Coronary artery (tissue), 2 donors: ENCODE measurements around the gene SLC16A13.

Experiments used
- DNase-seq: peaks from one replicate; pipeline ENCODE4 v3.0.0-alpha.2; 2017; ENCODE audit warnings: low spot score
- H3K27ac ChIP-seq, 2 donors: fragments of 200-600 bp; sonication (generic); one replicate each; pipeline ENCODE4 v1.5.1; 2016 to 2019
- H3K4me3 ChIP-seq: fragments of 200-600 bp; sonication (generic); 2 replicates; pipeline ENCODE4 v1.5.1; 2016; ENCODE audit warnings: mild to moderate bottlenecking, moderate library complexity
- CTCF ChIP-seq: fragments of 200-600 bp; sonication (generic); IDR thresholded peaks from one replicate; pipeline ENCODE4 v1.5.1; 2019; ENCODE audit warnings: antibody characterized with exemption

The SLC16A13 gene

GRCh38 chr17:7056386-7056785 lies 20.6 kb downstream of the SLC16A13 start:
- DNase-seq = no peak
- no peak overlapping the region for H3K27ac ChIP-seq
- TF ChIP-seq CTCF = no peak
- H3K4me3 ChIP-seq = no peak overlapping the region

GRCh38 chr17:7058831-7059447 lies 23.1 kb downstream of the SLC16A13 start:
- Histone ChIP-seq H3K27ac (peak overlapping the region in 1 of 2 donors; percentile 5), H3K4me3 (no peak overlapping the region)
- TF ChIP-seq CTCF = no peak
- no peak for DNase-seq

- no peak for DNase-seq
- Histone ChIP-seq H3K27ac (no peak overlapping the region), H3K4me3 (no peak overlapping the region)
- TF ChIP-seq CTCF = no peak
Observed at GRCh38 chr17:7060165-7060891, 24.5 kb downstream of the SLC16A13 start.

GRCh38 chr17:7063518-7064094 lies 27.8 kb downstream of the SLC16A13 start:
- DNase-seq = no peak
- Histone ChIP-seq H3K27ac (no peak overlapping the region), H3K4me3 (no peak overlapping the region)
- no peak for TF ChIP-seq CTCF

DNA sequence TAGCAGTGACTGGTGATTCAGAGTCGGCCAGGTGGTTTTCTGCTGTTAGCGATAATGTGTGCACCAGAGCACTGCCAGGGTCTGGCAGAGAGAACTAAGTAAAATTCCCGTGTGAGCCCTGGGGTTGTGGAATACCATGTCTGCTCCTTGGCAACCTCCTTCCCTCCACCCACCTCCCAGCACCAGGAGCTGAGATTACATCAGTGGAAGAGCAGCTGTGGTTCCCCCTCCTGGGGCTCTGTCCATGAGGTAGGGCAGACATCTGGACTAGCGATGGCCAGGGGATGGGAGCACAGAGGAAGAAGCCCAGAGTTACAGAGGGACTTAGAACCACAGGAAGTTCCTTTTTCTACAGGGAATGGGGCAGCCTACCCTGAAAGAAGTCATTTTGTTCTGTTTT lies 28.4 kb downstream of the SLC16A13 start:
- DNase-seq = no peak
- Histone ChIP-seq H3K4me3 (no peak overlapping the region), H3K27ac (no peak overlapping the region)
- no peak for TF ChIP-seq CTCF

DNA sequence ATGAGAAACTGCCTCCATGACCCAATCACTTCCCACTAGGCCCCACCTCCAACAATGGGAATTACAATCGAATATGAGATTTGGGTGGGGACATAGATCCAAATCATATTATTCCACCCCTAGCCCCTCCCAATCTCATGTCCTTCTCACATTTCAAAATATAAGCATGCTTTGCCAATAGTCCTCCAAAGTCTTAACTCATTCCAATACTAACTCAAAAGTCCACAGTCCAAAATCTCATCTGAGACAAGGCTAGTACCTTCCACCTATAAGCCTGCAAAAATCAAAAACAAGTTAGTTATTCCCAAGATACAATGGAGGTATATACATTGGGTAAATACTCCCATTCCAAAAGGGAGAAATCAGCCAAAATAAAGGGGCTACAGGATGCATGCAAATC lies 31.4 kb downstream of the SLC16A13 start:
- TF ChIP-seq CTCF = no peak
- Histone ChIP-seq H3K4me3 (no peak overlapping the region), H3K27ac (no peak overlapping the region)
- no peak for DNase-seq

DNA sequence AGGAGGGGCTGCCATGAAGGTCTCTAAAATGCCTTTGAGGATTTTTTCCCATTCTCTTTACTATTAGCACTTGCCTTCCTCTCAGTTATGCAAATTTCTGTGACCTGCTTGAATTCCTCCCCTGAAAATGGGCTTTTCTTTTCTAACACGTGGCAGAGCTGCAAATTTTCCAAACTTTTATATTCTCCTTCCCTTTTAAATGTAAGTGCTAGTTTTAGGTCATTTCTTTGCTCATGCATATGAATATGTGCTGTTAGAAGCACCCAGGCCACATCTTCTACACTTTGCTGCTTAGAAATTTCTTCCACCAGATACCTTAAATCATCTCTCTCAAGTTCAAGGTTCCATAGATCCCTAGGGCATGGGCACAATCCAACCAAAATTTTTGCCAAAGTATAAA lies 32.5 kb downstream of the SLC16A13 start:
- Histone ChIP-seq H3K27ac (no peak overlapping the region), H3K4me3 (no peak overlapping the region)
- no peak for DNase-seq
- TF ChIP-seq CTCF = no peak
